Measurements from ENCODE around the gene TFAP2E.
A peak's percentile ranks its signal among the peaks of the same experiment; 100 is the strongest.

The TFAP2E gene

GRCh38 chr1:35573198-35574124, at the start of gene TFAP2E:
TFAP2E (plus strand) TSS chr1:35573314; CDS start chr1:35573578, 264 bp downstream.
- no peak within 1 kb of the TSS for H3K27ac ChIP-seq (ENCODE audit: low read length)
- H3K36me3 ChIP-seq (ENCODE audit: control insufficient read depth in 1 of 2, insufficient read depth in 2 of 2, low read length in 2 of 2), result no peaks in the 10 kb centered on the region
- no peaks in the 10 kb centered on the region for H3K9me3 ChIP-seq (ENCODE audit: control insufficient read depth in 1 of 2, low read length in 2 of 2)
- H3K27me3 ChIP-seq (ENCODE audit: low read depth, low read length), result peaks cover 36% of the 10 kb centered on the region
- peak within 1 kb of the TSS in 1 of 2 donors; percentile 65 for H3K4me3 ChIP-seq (ENCODE audit: low read depth in 1 of 2, low read length in 2 of 2)
- peaks cover 0 to 28% of the 10 kb centered on the region in 2 donors for H3K4me1 ChIP-seq (ENCODE audit: control insufficient read depth in 1 of 2, insufficient read depth in 2 of 2, low read length in 2 of 2)

GRCh38 chr1:35524106-35524505, 49.0 kb upstream of the TFAP2E start:
- Histone ChIP-seq H3K36me3 (ENCODE audit: control insufficient read depth in 1 of 2, insufficient read depth in 2 of 2, low read length in 2 of 2) (no peaks in the 10 kb centered on the region), H3K9me3 (ENCODE audit: control insufficient read depth in 1 of 2, low read length in 2 of 2) (no peaks in the 10 kb centered on the region), H3K4me1 (ENCODE audit: control insufficient read depth in 1 of 2, insufficient read depth in 2 of 2, low read length in 2 of 2) (no peaks in the 10 kb centered on the region), H3K27me3 (ENCODE audit: low read depth, low read length) (no peaks in the 10 kb centered on the region), H3K27ac (ENCODE audit: low read length) (no peak overlapping the region), H3K4me3 (ENCODE audit: low read depth in 1 of 2, low read length in 2 of 2) (no peak overlapping the region)

- Histone ChIP-seq H3K27me3 (ENCODE audit: low read depth, low read length) (no peaks in the 10 kb centered on the region), H3K9me3 (ENCODE audit: control insufficient read depth in 1 of 2, low read length in 2 of 2) (no peaks in the 10 kb centered on the region), H3K27ac (ENCODE audit: low read length) (no peak overlapping the region), H3K4me1 (ENCODE audit: control insufficient read depth in 1 of 2, insufficient read depth in 2 of 2, low read length in 2 of 2) (peaks cover 0 to 11% of the 10 kb centered on the region in 2 donors), H3K4me3 (ENCODE audit: low read depth in 1 of 2, low read length in 2 of 2) (no peak overlapping the region), H3K36me3 (ENCODE audit: control insufficient read depth in 1 of 2, insufficient read depth in 2 of 2, low read length in 2 of 2) (peaks cover 9 to 10% of the 10 kb centered on the region in 2 donors)
Observed at GRCh38 chr1:35530168-35530567, 42.9 kb upstream of the TFAP2E start.

- H3K4me1 ChIP-seq (ENCODE audit: control insufficient read depth in 1 of 2, insufficient read depth in 2 of 2, low read length in 2 of 2), result peaks cover 0 to 11% of the 10 kb centered on the region in 2 donors
- no peaks in the 10 kb centered on the region for H3K27me3 ChIP-seq (ENCODE audit: low read depth, low read length)
- H3K4me3 ChIP-seq (ENCODE audit: low read depth in 1 of 2, low read length in 2 of 2), result no peak overlapping the region
- no peak overlapping the region for H3K27ac ChIP-seq (ENCODE audit: low read length)
- H3K36me3 ChIP-seq (ENCODE audit: control insufficient read depth in 1 of 2, insufficient read depth in 2 of 2, low read length in 2 of 2), result peaks cover 9 to 10% of the 10 kb centered on the region in 2 donors
- H3K9me3 ChIP-seq (ENCODE audit: control insufficient read depth in 1 of 2, low read length in 2 of 2), result no peaks in the 10 kb centered on the region
Observed at GRCh38 chr1:35530946-35531345, 42.2 kb upstream of the TFAP2E start.

- Histone ChIP-seq H3K36me3 (ENCODE audit: control insufficient read depth in 1 of 2, insufficient read depth in 2 of 2, low read length in 2 of 2) (peaks cover 9 to 10% of the 10 kb centered on the region in 2 donors), H3K27me3 (ENCODE audit: low read depth, low read length) (no peaks in the 10 kb centered on the region), H3K27ac (ENCODE audit: low read length) (no peak overlapping the region), H3K9me3 (ENCODE audit: control insufficient read depth in 1 of 2, low read length in 2 of 2) (no peaks in the 10 kb centered on the region), H3K4me3 (ENCODE audit: low read depth in 1 of 2, low read length in 2 of 2) (no peak overlapping the region), H3K4me1 (ENCODE audit: control insufficient read depth in 1 of 2, insufficient read depth in 2 of 2, low read length in 2 of 2) (peaks cover 0 to 11% of the 10 kb centered on the region in 2 donors)
Observed at GRCh38 chr1:35531368-35531767, 41.7 kb upstream of the TFAP2E start.

- H3K4me1 ChIP-seq (ENCODE audit: control insufficient read depth in 1 of 2, insufficient read depth in 2 of 2, low read length in 2 of 2), result peaks cover 0 to 18% of the 10 kb centered on the region in 2 donors
- H3K4me3 ChIP-seq (ENCODE audit: low read depth in 1 of 2, low read length in 2 of 2), result no peak overlapping the region
- H3K27ac ChIP-seq (ENCODE audit: low read length), result no peak overlapping the region
- peaks cover 9 to 10% of the 10 kb centered on the region in 2 donors for H3K36me3 ChIP-seq (ENCODE audit: control insufficient read depth in 1 of 2, insufficient read depth in 2 of 2, low read length in 2 of 2)
- H3K9me3 ChIP-seq (ENCODE audit: control insufficient read depth in 1 of 2, low read length in 2 of 2), result no peaks in the 10 kb centered on the region
- no peaks in the 10 kb centered on the region for H3K27me3 ChIP-seq (ENCODE audit: low read depth, low read length)
Observed at GRCh38 chr1:35532497-35533223, 40.5 kb upstream of the TFAP2E start.

- no peak overlapping the region for H3K4me3 ChIP-seq (ENCODE audit: low read depth in 1 of 2, low read length in 2 of 2)
- no peak overlapping the region for H3K27ac ChIP-seq (ENCODE audit: low read length)
- no peaks in the 10 kb centered on the region for H3K27me3 ChIP-seq (ENCODE audit: low read depth, low read length)
- peaks cover 9 to 10% of the 10 kb centered on the region in 2 donors for H3K36me3 ChIP-seq (ENCODE audit: control insufficient read depth in 1 of 2, insufficient read depth in 2 of 2, low read length in 2 of 2)
- H3K9me3 ChIP-seq (ENCODE audit: control insufficient read depth in 1 of 2, low read length in 2 of 2), result no peaks in the 10 kb centered on the region
- H3K4me1 ChIP-seq (ENCODE audit: control insufficient read depth in 1 of 2, insufficient read depth in 2 of 2, low read length in 2 of 2), result peaks cover 0 to 24% of the 10 kb centered on the region in 2 donors
Observed at GRCh38 chr1:35533586-35533985, 39.5 kb upstream of the TFAP2E start.

GRCh38 chr1:35535243-35535642, 37.9 kb upstream of the TFAP2E start:
- Histone ChIP-seq H3K27ac (ENCODE audit: low read length) (no peak overlapping the region), H3K4me1 (ENCODE audit: control insufficient read depth in 1 of 2, insufficient read depth in 2 of 2, low read length in 2 of 2) (peaks cover 0 to 40% of the 10 kb centered on the region in 2 donors), H3K4me3 (ENCODE audit: low read depth in 1 of 2, low read length in 2 of 2) (no peak overlapping the region), H3K27me3 (ENCODE audit: low read depth, low read length) (no peaks in the 10 kb centered on the region), H3K36me3 (ENCODE audit: control insufficient read depth in 1 of 2, insufficient read depth in 2 of 2, low read length in 2 of 2) (peaks cover 8 to 9% of the 10 kb centered on the region in 2 donors), H3K9me3 (ENCODE audit: control insufficient read depth in 1 of 2, low read length in 2 of 2) (no peaks in the 10 kb centered on the region)

- peaks cover 0 to 46% of the 10 kb centered on the region in 2 donors for H3K4me1 ChIP-seq (ENCODE audit: control insufficient read depth in 1 of 2, insufficient read depth in 2 of 2, low read length in 2 of 2)
- H3K27ac ChIP-seq (ENCODE audit: low read length), result no peak overlapping the region
- no peaks in the 10 kb centered on the region for H3K36me3 ChIP-seq (ENCODE audit: control insufficient read depth in 1 of 2, insufficient read depth in 2 of 2, low read length in 2 of 2)
- no peaks in the 10 kb centered on the region for H3K27me3 ChIP-seq (ENCODE audit: low read depth, low read length)
- no peaks in the 10 kb centered on the region for H3K9me3 ChIP-seq (ENCODE audit: control insufficient read depth in 1 of 2, low read length in 2 of 2)
- no peak overlapping the region for H3K4me3 ChIP-seq (ENCODE audit: low read depth in 1 of 2, low read length in 2 of 2)
Observed at GRCh38 chr1:35536556-35537162, 36.5 kb upstream of the TFAP2E start.

- no peak overlapping the region for H3K4me3 ChIP-seq (ENCODE audit: low read depth in 1 of 2, low read length in 2 of 2)
- no peaks in the 10 kb centered on the region for H3K9me3 ChIP-seq (ENCODE audit: control insufficient read depth in 1 of 2, low read length in 2 of 2)
- H3K27me3 ChIP-seq (ENCODE audit: low read depth, low read length), result no peaks in the 10 kb centered on the region
- no peaks in the 10 kb centered on the region for H3K36me3 ChIP-seq (ENCODE audit: control insufficient read depth in 1 of 2, insufficient read depth in 2 of 2, low read length in 2 of 2)
- peaks cover 0 to 40% of the 10 kb centered on the region in 2 donors for H3K4me1 ChIP-seq (ENCODE audit: control insufficient read depth in 1 of 2, insufficient read depth in 2 of 2, low read length in 2 of 2)
- H3K27ac ChIP-seq (ENCODE audit: low read length), result no peak overlapping the region
Observed at GRCh38 chr1:35537806-35538205, 35.3 kb upstream of the TFAP2E start.

Data from muscle layer of duodenum (tissue), 2 donors.